HG02623 (cell line): Measurements from ENCODE around the gene OR2T1.
A peak's percentile ranks its signal among the peaks of the same experiment; 100 is the strongest.
"Not testable (repeated sequence)": the region's sequence is repeated elsewhere in the genome, so short reads cannot be mapped to it uniquely, and the experiment has no call there.

Source experiments
- ATAC-seq: cut with Tn5 transposase; IDR thresholded peaks from one replicate; pipeline ENCODE4 v1.9.1; 2021; ENCODE audit warnings: moderate library complexity; ENCODE audit not compliant: unreplicated experiment

Gene OR2T1

GRCh38 chr1:248434913-248435312 is 32.1 kb downstream of the OR2T1 start:
- not testable (repeated sequence) for ATAC-seq

- ATAC-seq, result peak; percentile 60
Measured at GRCh38 chr1:248436303-248436702, 33.5 kb downstream of the OR2T1 start.

DNA sequence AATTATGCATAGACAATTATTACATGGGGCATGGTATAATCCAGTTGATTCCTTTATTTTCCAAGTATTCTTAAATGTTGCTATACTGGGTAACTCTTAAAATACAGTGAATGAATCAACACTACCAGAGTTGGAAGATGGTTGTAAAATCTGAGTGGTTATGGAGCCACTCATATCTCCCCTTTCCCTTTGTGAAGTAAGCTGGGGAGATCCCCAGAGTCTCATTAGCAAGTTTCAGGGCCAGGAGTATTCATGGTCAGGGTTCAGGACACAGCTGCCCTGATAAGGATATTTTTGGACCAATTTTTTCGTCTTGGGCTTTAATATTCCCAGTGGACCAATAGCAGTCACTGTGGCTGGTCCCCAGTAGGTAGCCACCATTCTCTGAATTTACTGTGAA is 35.8 kb downstream of the OR2T1 start:
- ATAC-seq, result peak; percentile 48

DNA sequence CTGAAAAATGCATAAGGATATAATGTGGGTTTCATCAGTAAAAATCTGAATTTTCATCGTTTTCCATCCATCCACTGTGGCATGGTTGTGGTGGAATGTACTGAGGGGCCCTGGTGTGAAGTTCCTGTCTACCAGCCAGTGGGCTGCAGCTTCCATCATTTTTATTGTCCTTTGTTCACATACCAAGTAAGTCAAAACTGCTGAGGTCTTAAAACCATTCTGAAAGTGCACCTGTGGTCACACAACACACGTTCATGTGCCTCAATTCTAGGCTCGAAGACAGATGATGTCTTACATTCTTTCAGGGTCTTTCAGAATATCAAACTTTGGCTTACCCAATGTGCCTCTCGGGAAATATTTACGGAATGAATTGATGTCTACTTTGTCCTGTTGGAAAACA is 36.4 kb downstream of the OR2T1 start:
- ATAC-seq, result not testable (repeated sequence)

DNA sequence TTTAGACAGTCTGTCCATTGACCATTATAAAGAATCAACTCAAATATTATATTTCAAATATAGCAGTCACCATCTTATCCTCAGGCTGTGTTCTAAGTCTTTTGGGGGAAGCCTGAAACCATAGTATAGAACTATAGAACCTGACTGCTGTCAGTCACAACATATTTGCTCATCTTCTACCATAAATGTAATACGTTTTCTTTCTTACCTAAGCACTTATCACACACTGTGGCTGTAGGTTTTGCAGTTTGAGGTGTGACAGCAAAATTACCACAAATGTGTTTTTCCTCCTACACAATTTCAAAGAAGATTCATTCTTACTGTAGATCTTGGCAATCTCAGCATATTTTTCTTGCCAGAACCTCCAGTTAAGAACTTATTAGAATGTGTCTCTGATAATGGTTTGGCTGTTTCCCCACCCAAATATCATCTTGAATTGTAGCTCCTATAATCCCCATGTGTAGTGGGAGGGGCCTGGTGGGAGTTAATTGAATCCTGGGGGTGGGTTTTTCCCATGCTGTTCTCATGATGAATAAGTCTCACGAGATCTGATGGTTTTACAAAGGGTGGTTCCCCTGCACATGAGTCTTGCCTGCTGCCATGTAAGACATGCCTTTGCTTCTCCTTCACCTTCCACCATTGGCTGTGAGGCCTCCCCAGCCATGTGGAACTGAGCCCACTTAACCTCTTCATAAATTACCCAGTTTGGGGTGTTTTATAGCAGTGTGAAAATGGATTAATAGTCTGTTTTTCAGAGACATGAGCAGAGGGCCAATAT is 39.8 kb downstream of the OR2T1 start:
- not testable (repeated sequence) for ATAC-seq

DNA sequence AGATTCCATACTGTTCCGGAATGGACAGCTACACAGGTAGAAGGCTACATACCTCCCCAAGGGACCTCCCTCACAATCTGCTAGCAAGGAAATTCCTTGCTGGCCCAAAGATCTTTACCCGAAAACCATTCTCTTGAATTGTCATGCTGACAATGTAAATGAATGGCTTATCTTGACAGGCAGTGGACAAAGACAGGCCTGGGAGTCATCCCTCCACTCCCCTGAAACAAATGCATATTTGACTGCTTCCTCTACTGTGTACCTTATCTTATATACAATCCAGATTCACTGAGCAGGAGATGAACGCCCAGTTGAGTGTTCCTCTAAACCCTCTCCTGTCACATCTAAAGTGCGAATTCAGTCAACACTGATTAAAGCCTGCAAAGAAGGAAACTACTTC is 41.8 kb downstream of the OR2T1 start:
- not testable (repeated sequence) for ATAC-seq

- not testable (repeated sequence) for ATAC-seq
Measured at GRCh38 chr1:248445399-248445798, 42.6 kb downstream of the OR2T1 start, which contains the start of gene OR2T2. Gene OR2T2 (plus strand): TSS chr1:248445637. CDS start chr1:248452798, 7,161 bp downstream.

DNA sequence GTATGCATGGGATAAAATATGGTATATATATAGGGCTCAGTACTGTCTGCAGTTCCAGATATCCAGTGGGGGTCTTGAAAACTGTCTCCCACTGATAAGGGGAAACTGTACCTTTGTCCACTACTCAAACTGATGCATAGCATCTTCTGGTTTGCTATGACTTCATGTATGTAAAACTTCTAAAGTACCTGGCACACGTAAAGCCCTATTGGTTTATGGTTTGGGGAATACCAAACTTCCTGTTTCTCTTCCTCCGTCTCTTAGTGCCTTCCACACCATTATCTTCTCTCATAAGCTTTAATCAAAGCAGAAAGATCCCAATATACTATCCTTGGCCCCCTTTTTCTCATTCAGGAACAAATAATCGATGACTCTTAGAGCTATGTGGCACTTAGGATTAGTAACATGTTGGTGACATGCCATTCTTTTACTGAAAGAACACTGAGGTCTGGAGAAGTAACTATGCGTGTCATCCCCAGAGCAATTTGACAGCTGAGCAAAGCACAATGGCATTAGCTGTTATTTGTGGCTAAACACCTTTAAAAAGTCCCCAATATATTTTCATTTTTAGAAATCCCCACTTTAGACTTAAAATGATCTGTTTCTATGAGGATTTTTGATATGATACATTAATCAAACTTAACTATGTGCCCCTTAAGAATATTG is 45.7 kb downstream of the OR2T1 start:
- peak; percentile 61 for ATAC-seq

GRCh38 chr1:248449821-248450465 is 47.1 kb downstream of the OR2T1 start:
- ATAC-seq, result not testable (repeated sequence)

- ATAC-seq, result peak; percentile 56
Measured at GRCh38 chr1:248450466-248451145, 47.8 kb downstream of the OR2T1 start.

DNA sequence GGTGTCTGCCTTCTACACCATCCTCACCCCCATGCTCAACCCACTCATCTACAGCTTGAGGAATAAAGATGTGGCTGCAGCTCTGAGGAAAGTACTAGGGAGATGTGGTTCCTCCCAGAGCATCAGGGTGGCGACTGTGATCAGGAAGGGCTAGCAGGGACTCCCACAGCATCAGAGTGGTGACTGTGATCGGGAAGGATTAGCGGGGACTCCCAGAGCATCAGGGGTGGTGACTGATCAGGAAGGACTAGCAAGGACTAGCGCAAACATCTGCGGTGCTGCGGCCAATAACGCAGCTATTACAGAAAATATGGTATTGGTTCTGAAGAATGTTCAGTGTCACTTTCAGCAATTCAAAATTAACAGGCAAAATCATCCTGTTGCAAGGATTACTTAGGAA is 50.8 kb downstream of the OR2T1 start:
- not testable (repeated sequence) for ATAC-seq

DNA sequence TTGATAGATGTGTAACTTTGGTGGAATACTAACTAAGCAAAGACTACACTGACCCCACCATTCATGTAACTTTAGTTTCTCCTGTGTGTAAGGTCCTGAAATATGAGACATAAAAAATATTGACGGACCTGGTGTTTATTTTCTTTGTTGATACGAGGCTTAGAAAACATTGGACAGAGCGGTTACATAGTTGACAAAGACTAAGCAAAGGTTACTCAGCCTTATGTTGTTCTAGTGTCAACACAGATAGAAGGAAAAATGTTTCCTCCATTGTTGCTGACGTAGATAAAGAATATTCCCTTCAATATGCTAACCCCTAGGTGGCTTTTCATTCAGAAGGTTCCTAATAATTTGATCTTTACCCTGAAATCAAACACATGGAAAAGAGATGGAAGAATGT is 52.2 kb downstream of the OR2T1 start:
- not testable (repeated sequence) for ATAC-seq

GRCh38 chr1:248456635-248457034 is 53.8 kb downstream of the OR2T1 start:
- ATAC-seq, result not testable (repeated sequence)
